NCI-H2081 (cell line): Measurements from ENCODE around the gene THOP1.

Source experiments
- DNase-seq, 2 experiments: peaks; one replicate each; lab custom pipeline; 2025; lab: John Stamatoyannopoulos, UW

The THOP1 gene

DNA sequence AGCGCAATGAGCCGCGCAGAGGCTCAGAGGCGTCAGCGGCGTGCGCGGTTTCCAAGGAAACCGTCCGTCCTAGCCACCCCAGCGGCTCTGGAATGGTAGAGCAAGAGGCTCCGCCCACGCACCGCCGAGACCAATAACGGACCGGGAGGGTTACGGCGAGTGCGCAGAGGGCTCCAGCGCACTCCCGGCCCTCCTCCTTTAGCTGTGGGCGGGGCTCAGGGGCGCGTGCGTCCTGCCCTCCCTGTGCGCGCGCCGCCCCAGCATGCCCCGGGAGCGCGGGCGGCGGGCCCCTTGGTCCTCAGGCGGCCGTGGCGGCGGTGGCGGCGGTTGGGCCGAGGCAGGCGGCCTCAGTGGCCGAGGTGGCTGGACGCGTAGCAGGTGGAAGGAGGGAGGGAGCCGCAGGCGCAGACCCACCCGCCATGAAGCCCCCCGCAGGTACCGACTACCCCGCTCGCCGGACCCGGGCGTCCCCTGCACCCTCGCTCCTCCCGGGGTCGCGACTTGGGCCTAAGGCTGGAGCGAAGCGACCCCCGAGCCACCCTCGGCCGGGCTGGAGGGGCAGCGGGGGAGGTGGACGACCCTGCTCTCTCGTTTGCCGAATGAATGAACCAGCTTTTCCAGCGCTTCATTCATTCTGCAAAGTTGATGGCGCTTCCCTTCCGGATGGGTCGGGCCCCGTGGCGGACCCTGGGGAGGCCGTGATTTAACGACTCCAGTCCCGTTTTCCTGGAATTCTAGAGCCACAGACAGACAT is at the start of gene THOP1:
TSS of gene THOP1 (plus strand) at position 260 of the 754 bp plus-strand sequence. CDS start at position 420, 160 bp downstream.
- DNase-seq = peak; percentile 98 to 99

GRCh38 chr19:2736550-2737190 is 48.6 kb upstream of the THOP1 start:
- no peak for DNase-seq

DNA sequence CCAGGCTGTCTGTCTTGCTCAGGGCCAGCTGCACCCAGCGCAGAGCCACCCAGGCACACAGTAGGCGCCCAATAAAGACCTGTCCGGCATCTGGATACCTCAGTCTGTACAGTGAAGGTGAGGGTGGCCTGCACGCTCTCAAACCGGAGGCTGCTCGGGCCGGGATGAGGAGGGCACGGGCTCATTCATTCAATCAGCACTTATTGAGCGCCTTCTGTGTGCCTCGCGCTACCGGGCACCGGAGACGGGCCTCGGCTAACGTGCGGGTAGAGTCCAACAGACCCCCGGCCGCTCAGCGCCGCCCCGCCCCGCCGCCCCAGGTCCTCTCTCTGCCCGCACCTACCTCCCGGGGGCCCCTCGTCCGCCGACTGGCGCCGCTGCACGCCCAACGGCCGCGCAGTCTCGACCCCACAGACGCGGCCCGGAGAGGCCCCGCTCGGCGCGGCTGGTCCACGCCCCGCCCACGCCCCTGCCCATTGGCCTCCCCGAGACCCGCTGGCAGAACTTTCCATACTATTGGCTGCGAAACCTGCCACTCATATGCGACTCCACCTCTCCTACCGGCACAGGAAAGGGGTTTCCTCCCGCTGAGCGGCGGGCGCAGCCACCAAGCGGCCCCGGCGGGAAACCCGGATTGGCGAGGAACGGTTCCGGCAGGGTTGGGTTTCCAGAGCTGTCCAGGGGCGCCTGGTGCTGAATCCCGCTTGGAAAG is 45.5 kb upstream of the THOP1 start, which contains the start of gene SLC39A3:
TSS of gene SLC39A3 (minus strand) at position 416 of the 712 bp plus-strand sequence. CDS start 2,760 bp downstream, outside the sequence.
- DNase-seq = peak; percentile 93 to 98

DNA sequence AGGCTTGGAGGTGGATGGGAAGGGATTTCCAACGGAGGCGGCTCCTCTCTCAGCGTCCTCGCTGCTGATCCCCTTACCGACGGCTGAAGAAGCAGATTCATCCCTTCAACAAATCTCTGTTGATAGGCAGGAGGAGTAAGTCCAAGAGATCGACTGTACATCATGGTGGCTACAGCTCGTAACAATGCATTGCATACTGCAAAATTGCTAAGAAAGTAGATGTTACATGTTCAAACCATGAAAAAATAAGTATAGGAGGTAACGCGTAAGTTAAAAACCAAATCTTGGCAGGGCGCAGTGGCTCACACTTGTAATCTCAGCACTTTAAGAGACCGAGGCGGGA is 45.0 kb upstream of the THOP1 start:
- no peak for DNase-seq

DNA sequence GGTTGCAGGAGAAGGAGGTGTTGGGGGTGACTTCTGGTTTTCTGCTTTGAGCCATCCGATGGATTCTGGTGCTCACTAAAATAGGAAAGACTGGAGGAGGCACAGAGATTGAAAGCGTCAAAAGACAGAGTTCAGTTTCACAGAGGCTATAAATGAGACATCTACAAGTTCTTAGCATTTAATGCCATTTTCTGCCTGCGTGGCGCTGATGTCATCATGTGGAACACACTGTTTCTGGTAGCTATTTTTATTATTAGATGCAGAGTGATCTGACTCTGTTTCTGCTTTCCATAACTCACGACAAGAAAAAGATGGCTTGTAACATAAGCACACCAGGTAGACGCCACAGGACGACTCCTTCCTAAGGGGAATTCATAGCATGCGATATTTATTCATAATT is 42.2 kb upstream of the THOP1 start:
- no peak for DNase-seq

DNA sequence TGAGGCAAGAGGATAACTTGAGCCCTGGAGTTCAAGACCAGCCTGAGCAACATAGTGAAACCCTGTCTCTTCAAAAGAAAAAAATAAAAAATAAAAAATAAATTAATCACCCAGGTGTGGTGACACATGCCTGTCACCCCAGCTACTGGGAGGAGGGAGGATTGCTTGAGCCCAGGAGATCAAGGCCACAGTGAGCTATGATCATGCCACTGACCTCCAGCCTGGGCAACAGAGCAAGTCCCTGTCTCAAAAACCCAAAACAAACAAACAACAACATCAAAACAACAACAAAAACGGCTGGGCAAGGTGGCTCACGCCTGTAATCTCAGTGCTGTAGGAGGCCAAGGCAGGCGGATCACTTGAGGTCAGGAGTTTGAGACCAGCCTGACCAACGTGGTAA is 41.2 kb upstream of the THOP1 start:
- DNase-seq = no peak

- DNase-seq = no peak
Observed at GRCh38 chr19:2747349-2747748, 38.0 kb upstream of the THOP1 start.

- DNase-seq = no peak
Observed at GRCh38 chr19:2750808-2751437, 34.4 kb upstream of the THOP1 start.

DNA sequence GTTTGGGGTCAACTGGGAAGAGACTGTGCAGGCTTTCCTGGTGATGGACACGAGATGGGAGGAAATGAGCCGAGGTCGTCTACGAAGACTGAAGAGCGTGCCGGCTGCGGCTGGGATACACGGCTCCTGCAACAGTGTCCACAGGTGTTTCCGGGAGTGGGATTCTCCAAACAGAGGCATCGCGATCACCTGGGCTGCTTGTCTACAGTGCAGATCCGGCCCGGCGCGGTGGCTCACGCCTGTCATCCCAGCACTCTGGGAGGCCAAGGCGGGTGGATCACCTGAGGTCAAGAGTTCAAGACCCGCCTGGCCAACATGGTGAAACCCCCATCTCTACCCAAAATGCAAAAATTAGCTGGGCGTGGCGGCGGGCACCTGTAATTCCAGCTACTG is 33.9 kb upstream of the THOP1 start:
- DNase-seq = no peak

- DNase-seq = no peak
Observed at GRCh38 chr19:2754659-2755447, 30.4 kb upstream of the THOP1 start.

GRCh38 chr19:2755448-2755705 is 29.9 kb upstream of the THOP1 start:
- no peak for DNase-seq

GRCh38 chr19:2755811-2756210 is 29.5 kb upstream of the THOP1 start:
- no peak for DNase-seq

GRCh38 chr19:2756477-2756876 is 28.8 kb upstream of the THOP1 start:
- DNase-seq = no peak

DNA sequence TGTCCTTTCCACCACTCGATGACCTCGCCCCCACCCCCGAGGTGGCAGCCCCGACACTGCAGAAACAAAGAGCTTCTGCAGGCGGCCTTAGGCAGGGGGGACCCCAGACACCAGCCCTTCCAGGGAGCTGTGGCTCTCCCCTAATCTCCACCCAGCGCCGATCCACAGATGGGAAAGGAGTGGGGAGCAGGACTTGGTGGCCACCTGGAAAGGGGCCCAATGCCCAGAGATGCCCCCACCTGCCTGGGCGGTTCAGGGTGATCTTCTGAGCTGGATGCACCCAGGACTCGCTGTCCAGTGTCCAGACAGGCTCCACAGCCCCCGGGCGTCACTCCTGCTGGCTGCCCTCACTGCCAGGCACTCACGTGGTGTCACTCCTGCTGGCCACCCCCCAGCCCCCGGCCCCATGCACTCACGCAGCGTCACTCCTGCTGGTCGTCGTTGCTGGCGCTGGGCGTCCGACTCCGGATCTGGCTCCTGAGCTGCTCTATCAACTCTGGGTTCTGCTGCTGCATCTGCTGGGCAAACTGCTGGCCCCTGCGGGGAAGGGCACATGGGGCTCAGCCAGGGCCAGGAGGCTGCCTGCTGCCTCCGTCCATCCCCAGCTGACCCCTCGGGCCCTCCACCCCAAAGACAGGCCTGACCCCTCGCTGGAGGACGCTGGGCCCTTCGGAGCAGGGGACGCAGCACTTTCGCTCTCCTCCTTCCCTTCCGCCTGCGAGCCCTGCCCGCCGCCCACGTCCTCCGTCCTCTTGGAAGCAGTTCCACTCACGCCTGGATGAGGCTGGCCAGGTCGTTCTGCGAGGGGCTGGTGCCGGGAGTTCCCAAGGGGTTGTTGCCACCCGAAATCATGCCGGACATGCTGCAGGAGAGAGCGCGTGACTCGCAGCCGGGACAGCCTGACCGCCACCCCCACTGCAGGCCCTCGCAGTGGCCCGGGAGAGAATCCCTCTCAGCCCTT is 28.1 kb upstream of the THOP1 start:
- DNase-seq = no peak

- DNase-seq = no peak
Observed at GRCh38 chr19:2758601-2759313, 26.5 kb upstream of the THOP1 start.

DNA sequence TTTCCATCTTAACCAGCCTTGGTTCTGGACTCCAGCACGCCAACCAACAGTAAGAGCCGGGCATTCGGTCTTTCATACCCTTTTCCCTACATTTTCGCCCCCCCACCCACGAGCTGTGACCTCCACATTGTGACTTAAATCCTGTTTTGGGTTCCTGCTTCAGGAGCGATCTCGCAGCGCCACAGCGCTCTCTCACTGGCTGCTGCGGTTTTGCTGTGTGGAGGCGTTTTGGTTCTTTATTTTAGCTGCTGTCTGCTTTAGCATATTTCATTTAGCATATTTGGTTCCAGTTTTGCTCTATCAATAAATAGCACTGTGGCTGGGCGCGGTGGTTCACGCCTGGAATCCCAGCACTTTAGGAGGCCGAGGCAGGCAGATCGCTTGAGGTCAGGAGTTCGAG is 25.9 kb upstream of the THOP1 start:
- DNase-seq = no peak

DNA sequence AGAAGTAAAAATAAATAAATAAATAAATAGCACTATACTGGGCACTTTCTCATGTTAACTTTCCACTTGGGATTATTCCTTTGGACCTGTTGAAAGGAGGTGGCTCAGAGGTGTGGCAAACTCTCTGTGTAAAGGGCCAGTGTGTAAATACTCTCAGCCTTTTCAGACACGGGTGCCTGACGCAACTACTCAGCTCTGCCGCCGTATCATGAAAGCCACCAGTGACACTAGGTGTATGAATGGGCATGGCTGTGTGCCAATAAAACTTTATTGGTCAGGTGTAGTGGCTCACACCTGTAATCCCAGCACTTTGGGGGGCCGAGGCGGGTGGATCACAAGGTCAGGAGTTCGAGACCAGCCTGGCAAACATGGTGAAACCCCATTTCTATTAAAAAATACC is 25.3 kb upstream of the THOP1 start:
- no peak for DNase-seq

DNA sequence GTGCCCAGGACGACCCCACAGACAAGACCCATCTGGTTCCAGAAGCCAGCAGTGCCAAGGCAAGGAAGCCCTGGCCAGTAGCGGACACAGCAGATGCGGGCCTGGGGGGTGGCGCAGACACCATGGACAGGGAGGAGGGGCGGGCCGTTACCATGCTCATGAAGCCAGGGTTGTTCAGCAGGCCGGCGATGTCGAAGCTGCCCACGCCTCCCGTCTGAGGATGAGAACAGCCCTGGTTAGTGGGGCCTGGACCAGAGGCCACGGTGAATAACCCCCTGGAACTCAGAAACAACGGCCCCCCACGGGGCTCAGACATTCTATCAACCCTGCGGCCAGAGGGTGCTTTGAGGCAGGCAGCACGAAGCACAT is 24.0 kb upstream of the THOP1 start:
- DNase-seq = no peak

GRCh38 chr19:2761876-2762782 is 23.2 kb upstream of the THOP1 start:
- no peak for DNase-seq
